ENCODE results near the gene XIRP1.

Gene XIRP1

DNA sequence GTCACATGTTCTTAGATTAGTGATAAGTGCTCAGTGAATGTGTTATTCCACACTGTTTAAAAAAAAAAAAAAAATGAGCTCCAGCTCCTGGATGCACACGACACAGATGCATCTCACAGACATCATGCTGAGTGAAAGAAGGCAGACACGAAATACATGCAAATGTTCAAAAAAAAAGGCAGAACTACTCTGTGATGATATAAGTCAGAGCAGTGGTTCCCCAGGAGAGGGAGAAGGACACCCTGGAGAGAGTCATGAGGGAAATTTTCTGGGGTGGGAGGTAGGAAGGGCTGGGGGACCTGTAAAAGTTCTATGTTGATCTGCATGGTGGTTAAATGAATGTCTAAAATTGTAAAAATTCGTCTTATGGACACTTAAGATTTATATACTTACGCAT lies 43.3 kb downstream of the XIRP1 start:
- no peak for DNase-seq (ENCODE audit: extremely low read depth, low read depth)
- no peak for TF ChIP-seq CTCF (IDR thresholded peaks at IDR 0.05; ENCODE audit: low read depth, low read length)

- no peak for TF ChIP-seq CTCF (IDR thresholded peaks at IDR 0.05; ENCODE audit: low read depth, low read length)
- DNase-seq (ENCODE audit: extremely low read depth, low read depth) = no peak
Measured at GRCh38 chr3:39148435-39149058, 43.8 kb downstream of the XIRP1 start.

GRCh38 chr3:39147711-39148434 lies 44.5 kb downstream of the XIRP1 start:
- no peak for DNase-seq (ENCODE audit: extremely low read depth, low read depth)

DNA sequence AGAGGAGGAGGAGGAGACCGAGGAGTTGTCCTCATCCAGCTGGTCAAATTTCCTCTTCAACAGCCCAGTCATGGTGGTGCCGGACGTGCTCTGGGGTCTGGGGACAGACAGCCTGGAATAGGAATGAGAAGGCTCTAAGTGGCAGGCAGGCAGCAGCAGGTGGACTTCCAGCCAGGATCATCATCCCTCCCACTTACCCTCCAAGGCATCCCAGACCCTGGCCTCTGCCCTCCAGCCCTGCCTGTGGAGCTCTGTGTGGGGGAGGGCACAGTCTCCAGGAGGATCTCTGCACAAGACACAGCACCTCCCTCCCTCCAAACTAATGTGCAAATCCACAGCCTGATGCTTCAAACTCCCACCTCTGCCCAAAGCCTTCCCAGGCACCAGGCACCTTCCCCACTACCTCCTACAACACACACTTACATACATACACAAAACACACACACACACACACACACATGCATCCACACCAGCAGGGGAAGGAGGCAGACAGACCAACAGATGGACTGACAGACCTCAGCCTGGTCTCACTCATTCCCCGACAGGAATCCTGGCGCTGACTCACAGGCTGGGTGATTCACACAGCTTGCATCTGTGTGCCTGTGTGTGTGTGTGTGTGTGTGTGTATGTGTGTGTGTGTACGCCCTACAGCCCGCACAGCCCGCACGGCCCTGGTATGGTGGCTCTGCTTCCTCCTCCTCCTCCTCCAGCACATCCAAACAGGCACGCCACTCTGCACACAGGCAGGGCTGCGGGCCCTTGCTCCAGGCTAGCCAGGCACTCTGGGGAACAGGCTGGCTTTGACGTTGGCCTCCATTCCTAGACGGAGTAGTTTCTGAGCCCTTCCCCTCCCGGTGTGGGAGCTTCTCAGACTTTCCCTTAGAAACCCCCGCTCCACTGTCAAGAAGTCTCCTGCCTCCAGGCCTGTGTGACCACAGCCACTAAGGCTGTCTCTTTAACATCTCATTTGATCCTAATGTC lies 45.5 kb downstream of the XIRP1 start:
- no peak for TF ChIP-seq CTCF (IDR thresholded peaks at IDR 0.05; ENCODE audit: low read depth, low read length)
- peak; percentile 91 for DNase-seq (ENCODE audit: extremely low read depth, low read depth)

More at GRCh38 chr3:39147711-39148434, 44.5 kb downstream of the XIRP1 start:
- no peak for TF ChIP-seq CTCF (IDR thresholded peaks at IDR 0.05; ENCODE audit: low read depth, low read length)

DNA sequence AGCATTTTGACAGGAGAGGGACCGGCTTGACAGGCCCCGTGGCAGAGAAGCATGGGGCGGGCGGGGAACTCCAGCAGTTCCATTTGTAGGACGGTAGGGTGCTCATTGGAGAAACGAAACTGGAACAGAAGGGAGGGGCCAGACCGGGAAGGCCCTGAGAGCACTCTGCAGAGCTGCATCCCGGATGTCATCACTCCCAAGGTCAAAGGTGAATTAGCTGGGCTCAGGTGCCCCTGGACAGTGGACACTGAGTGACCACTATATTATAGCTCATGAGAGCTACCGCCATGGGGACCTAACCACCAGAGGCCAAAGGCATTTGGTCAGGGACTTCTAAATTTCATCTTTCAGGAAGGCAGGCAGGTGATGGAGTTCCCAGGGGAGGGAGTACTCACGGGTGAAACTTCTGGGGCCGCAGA lies 46.3 kb downstream of the XIRP1 start:
- no peak for DNase-seq (ENCODE audit: extremely low read depth, low read depth)
- no peak; the same call in none of the 2 replicates for TF ChIP-seq CTCF (IDR thresholded peaks at IDR 0.05; ENCODE audit: low read depth, low read length)

DNA sequence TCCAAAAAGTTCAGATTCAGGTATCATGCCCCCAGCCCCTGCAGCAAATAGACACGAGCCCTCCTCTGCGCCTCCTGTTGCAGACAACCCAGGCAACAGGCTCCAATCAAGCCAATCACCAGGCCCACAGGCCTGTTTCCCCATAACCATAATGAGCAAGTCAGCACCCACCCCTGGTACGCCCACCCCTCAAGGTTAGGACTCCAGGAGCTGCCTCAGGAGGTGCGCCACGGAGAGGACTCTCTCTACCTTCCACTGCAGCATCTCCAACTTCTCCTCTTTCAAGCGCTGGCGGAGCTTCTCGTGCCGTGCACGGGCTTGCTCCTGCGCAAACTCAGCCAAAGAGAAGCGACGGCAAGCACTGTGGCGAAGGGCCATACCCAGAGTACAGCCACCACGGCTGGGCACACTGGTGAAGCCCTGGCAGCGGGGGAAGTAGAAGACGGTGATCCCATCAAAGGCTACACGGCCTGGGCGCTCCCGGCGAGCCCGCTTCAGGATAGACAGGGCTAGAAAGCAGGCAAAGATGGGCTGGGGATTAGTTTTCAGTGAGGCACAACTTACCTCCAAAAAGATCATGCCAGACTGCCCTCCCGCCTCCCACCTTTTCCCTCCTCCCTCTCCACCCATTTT lies 47.5 kb downstream of the XIRP1 start:
- DNase-seq (ENCODE audit: extremely low read depth, low read depth) = no peak
- TF ChIP-seq CTCF (IDR thresholded peaks at IDR 0.05; ENCODE audit: low read depth, low read length) = no peak

Data from AG09319 (cell line).